ENCODE data around the gene UROS.

GRCh38 chr10:125785791-125786190 is 37.3 kb downstream of the UROS start:
- no peak for TF ChIP-seq CTCF (IDR thresholded peaks at IDR 0.05 in 8 of 11, conservative IDR thresholded peaks at IDR 0.05 in 3 of 11)
- TF ChIP-seq POLR2A (IDR thresholded peaks at IDR 0.05) = no peak

Measured in spleen (tissue), 7 donors.